ENCODE results near the gene PDX1.

Gene PDX1

GRCh38 chr13:27919934-27920676 lies at the start of gene PDX1:
Gene PDX1, plus strand, starts transcription at chr13:27920000. Its CDS starts 139 bp downstream, at chr13:27920139.
- peak; percentile 21 for DNase-seq

GRCh38 chr13:27878274-27878673 lies 41.5 kb upstream of the PDX1 start:
- no peak for DNase-seq

- no peak for DNase-seq
Observed at GRCh38 chr13:27889471-27889870, 30.3 kb upstream of the PDX1 start.

GRCh38 chr13:27896726-27897125 lies 23.1 kb upstream of the PDX1 start:
- DNase-seq = no peak

- DNase-seq = no peak
Observed at GRCh38 chr13:27904719-27905118, 15.1 kb upstream of the PDX1 start.

GRCh38 chr13:27905650-27906049 lies 14.2 kb upstream of the PDX1 start:
- no peak for DNase-seq

- DNase-seq = no peak
Observed at GRCh38 chr13:27907121-27907787, 12.5 kb upstream of the PDX1 start.

GRCh38 chr13:27909378-27909777 lies 10.4 kb upstream of the PDX1 start:
- DNase-seq = no peak

- DNase-seq = no peak
Observed at GRCh38 chr13:27911521-27911920, 8.3 kb upstream of the PDX1 start.

- DNase-seq = no peak
Observed at GRCh38 chr13:27913160-27913559, 6.6 kb upstream of the PDX1 start.

GRCh38 chr13:27915301-27916207 lies 4.2 kb upstream of the PDX1 start:
- DNase-seq = no peak

- no peak for DNase-seq
Observed at GRCh38 chr13:27917121-27917947, 2.5 kb upstream of the PDX1 start.

- no peak for DNase-seq
Observed at GRCh38 chr13:27918041-27918917, 1.5 kb upstream of the PDX1 start.

GRCh38 chr13:27918918-27919658 lies 712 bp upstream of the PDX1 start:
- DNase-seq = no peak

GRCh38 chr13:27919659-27919933 lies 204 bp upstream of the PDX1 start:
- no peak for DNase-seq

GRCh38 chr13:27920677-27921420 lies 1.0 kb downstream of the PDX1 start:
- DNase-seq = no peak

GRCh38 chr13:27921421-27921960 lies 1.7 kb downstream of the PDX1 start:
- no peak for DNase-seq

GRCh38 chr13:27921961-27922882 lies 2.4 kb downstream of the PDX1 start:
- no peak for DNase-seq
